ENCODE results near the gene PREX1. TPM values are rescaled to one million over a fixed set of nuclear protein-coding genes. Genes with fewer than 3 reads are reported as not detected.

PREX1 gene
- total and polyA plus RNA-seq, 2 donors from 2014 or later: 8.5 to 38.2 TPM

DNA sequence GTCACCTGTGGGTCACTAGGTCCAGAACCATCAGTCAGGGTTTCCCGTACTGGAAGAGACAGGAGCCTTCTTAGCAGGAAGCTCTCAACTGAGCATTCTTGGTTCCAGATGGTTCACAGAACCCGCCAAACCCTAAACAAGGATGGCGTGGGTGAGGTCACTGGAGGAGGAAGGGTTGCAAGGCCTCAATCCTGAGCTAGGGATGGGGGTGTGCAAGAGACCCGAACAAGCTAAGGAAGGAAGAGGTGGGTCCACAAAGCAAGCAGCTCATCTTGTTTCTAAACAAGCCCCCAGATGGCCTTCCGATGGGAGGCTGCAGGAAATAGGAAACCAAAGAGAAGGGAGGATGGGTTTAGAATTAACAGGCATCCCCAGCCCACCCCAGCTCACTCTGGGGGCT, 92.7 kb downstream of the PREX1 start:
- H3K27ac ChIP-seq (ENCODE audit: low read depth in 2 of 2, low read length in 2 of 2): no peak overlapping the region
- FAIRE-seq: no peak

DNA sequence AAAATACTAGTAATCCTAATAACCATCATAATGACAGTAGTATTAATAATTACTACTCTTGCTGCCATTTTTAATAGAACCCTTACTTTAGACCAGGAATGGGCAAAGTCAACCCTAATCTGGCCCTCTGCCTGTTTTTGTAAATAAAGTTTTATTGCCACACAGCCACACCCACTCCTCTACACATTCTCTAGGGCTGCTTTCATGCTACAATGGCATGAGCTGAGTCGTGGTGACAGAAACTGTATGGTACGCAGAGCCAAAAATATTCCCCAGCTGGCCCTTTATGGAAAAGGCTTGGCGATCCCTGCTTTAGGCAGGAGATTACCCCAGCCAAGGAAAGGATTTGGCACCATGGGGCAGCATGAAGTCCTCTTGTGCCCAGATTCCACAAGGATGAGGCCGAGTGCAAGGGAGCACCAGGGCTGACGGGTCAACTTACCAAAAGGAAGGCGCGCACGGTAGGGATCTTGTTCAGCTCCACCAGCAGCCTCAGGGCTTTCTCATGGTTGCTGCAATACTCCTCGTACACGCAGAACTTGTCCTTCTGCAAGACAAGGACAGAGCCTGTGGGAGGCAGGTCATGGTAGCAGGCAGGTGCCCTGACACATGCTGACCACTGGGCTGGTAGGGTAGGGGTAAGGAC, 93.6 kb downstream of the PREX1 start:
- intact Hi-C loops (cut with DNase I): no loop called here
- FAIRE-seq (no peak), DNase-seq (peak in 1 of 5 donors; percentile 27)
- TF ChIP-seq, protein P1, sequence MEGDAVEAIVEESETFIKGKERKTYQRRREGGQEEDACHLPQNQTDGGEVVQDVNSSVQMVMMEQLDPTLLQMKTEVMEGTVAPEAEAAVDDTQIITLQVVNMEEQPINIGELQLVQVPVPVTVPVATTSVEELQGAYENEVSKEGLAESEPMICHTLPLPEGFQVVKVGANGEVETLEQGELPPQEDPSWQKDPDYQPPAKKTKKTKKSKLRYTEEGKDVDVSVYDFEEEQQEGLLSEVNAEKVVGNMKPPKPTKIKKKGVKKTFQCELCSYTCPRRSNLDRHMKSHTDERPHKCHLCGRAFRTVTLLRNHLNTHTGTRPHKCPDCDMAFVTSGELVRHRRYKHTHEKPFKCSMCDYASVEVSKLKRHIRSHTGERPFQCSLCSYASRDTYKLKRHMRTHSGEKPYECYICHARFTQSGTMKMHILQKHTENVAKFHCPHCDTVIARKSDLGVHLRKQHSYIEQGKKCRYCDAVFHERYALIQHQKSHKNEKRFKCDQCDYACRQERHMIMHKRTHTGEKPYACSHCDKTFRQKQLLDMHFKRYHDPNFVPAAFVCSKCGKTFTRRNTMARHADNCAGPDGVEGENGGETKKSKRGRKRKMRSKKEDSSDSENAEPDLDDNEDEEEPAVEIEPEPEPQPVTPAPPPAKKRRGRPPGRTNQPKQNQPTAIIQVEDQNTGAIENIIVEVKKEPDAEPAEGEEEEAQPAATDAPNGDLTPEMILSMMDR (IDR thresholded peaks at IDR 0.05; ENCODE audit: borderline replicate concordance, extremely low read depth, insufficient read depth): no peak
- Histone ChIP-seq H3K9me3 (ENCODE audit: control insufficient read depth in 2 of 3, insufficient read depth in 1 of 3, low read length in 3 of 3) (no peaks in the 10 kb centered on the region), H3K4me3 (ENCODE audit: low read length in 3 of 3) (no peak overlapping the region), H3K9ac (ENCODE audit: low read length in 3 of 3) (no peak overlapping the region), H3K27ac (ENCODE audit: low read depth in 2 of 2, low read length in 2 of 2) (no peak overlapping the region), H3K36me3 (ENCODE audit: control insufficient read depth in 2 of 3, insufficient read depth in 3 of 3, low read length in 3 of 3) (no peaks in the 10 kb centered on the region), H3K4me1 (ENCODE audit: control insufficient read depth in 2 of 3, insufficient read depth in 2 of 3, low read depth in 1 of 3, low read length in 3 of 3) (peaks cover 0 to 5% (median 4%) of the 10 kb centered on the region in 3 donors), H3K27me3 (ENCODE audit: control insufficient read depth, insufficient read depth, low read length) (no peaks in the 10 kb centered on the region)

More for the DNA sequence above, 92.7 kb downstream of the PREX1 start:
- TF ChIP-seq, protein P1 (IDR thresholded peaks at IDR 0.05; ENCODE audit: borderline replicate concordance, extremely low read depth, insufficient read depth): no peak
- H3K9me3 ChIP-seq (ENCODE audit: control insufficient read depth in 2 of 3, insufficient read depth in 1 of 3, low read length in 3 of 3): no peaks in the 10 kb centered on the region
- H3K4me1 ChIP-seq (ENCODE audit: control insufficient read depth in 2 of 3, insufficient read depth in 2 of 3, low read depth in 1 of 3, low read length in 3 of 3): peaks cover 0 to 5% (median 4%) of the 10 kb centered on the region in 3 donors
- intact Hi-C loops (cut with DNase I): no loop called here
- no peaks in the 10 kb centered on the region for H3K27me3 ChIP-seq (ENCODE audit: control insufficient read depth, insufficient read depth, low read length)
- no peak overlapping the region for H3K4me3 ChIP-seq (ENCODE audit: low read length in 3 of 3)
- H3K36me3 ChIP-seq (ENCODE audit: control insufficient read depth in 2 of 3, insufficient read depth in 3 of 3, low read length in 3 of 3): no peaks in the 10 kb centered on the region
- H3K9ac ChIP-seq (ENCODE audit: low read length in 3 of 3): no peak overlapping the region
- DNase-seq: peak in 2 of 5 donors; percentile 13 to 25

DNA sequence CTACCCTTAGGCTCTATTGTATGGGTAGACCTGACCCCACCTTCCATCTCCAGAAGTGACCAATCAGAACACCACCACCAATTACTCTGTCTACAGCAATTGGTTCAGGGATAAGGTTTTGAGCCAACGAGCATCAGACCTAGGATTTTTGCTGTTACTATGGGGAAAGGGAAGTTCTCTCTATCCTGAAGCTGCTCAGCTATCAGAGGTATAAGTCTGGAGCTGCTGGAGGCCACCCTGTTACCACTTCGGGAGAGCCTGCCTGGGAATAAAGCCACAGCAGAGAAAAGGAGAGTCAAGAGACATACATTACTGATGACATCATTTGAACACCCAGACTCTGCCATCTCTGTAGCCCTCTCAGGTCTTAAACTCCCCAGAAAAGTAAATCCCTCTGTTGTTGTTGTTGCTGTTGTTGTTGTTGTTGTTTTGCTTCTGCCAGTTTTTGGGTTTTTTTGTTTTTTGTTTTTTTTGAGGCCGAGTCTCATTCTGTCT, 94.5 kb downstream of the PREX1 start:
- FAIRE-seq (no peak), DNase-seq (no peak)
- Histone ChIP-seq H3K27me3 (ENCODE audit: control insufficient read depth, insufficient read depth, low read length) (no peaks in the 10 kb centered on the region), H3K27ac (ENCODE audit: low read depth in 2 of 2, low read length in 2 of 2) (no peak overlapping the region), H3K4me3 (ENCODE audit: low read length in 3 of 3) (no peak overlapping the region), H3K36me3 (ENCODE audit: control insufficient read depth in 2 of 3, insufficient read depth in 3 of 3, low read length in 3 of 3) (no peaks in the 10 kb centered on the region), H3K9me3 (ENCODE audit: control insufficient read depth in 2 of 3, insufficient read depth in 1 of 3, low read length in 3 of 3) (no peaks in the 10 kb centered on the region), H3K9ac (ENCODE audit: low read length in 3 of 3) (no peak overlapping the region), H3K4me1 (ENCODE audit: control insufficient read depth in 2 of 3, insufficient read depth in 2 of 3, low read depth in 1 of 3, low read length in 3 of 3) (peaks cover 0 to 5% (median 0%) of the 10 kb centered on the region in 3 donors)
- intact Hi-C loops (cut with DNase I): no loop called here
- TF ChIP-seq, protein P1 (IDR thresholded peaks at IDR 0.05; ENCODE audit: borderline replicate concordance, extremely low read depth, insufficient read depth): no peak

All from kidney (tissue), 14 donors.